K562 (cell line): ENCODE data around the gene NMT1. TPM values are rescaled to one million over a fixed set of nuclear protein-coding genes. Genes with fewer than 3 reads are reported as not detected.

Experiments
- CHD4 ChIP-seq: fragments of 200-600 bp; sonication (generic); IDR thresholded peaks from 3 replicates; pipeline ENCODE4 v1.6.1; 2012; ENCODE audit warnings: low read depth, mild to moderate bottlenecking, mixed read lengths, low read length, inconsistent platforms; ENCODE audit not compliant: insufficient read depth, insufficient replicate concordance, poor library complexity, severe bottlenecking
- CREB1 ChIP-seq, 2 experiments: sonication (generic) in 1 of 2; formaldehyde crosslinking in 1 of 2; IDR thresholded peaks; 2 replicates each; pipeline versions ENCODE4 v1.6.1 to v1.8.0; 2012 to 2022; ENCODE audit warnings: inconsistent platforms in 1 of 2, mild to moderate bottlenecking in 1 of 2, missing genetic modification reagents in 1 of 2, moderate library complexity in 1 of 2
- FIP1L1 ChIP-seq: fragments of 200-400 bp; formaldehyde crosslinking; IDR thresholded peaks from 2 replicates; pipeline ENCODE4 v1.6.1; 2018; ENCODE audit warnings: mild to moderate bottlenecking, low read depth, low read length; ENCODE audit not compliant: poor library complexity, severe bottlenecking
- GATAD2B ChIP-seq: fragments of 450-650 bp; IDR thresholded peaks from 2 replicates; pipeline ENCODE4 v1.6.1; 2017; ENCODE audit warnings: mild to moderate bottlenecking, borderline replicate concordance
- JUNB ChIP-seq: fragments of 450-650 bp; formaldehyde crosslinking; conservative IDR thresholded peaks from 2 replicates; pipeline ENCODE4 v1.4.0; 2020; ENCODE audit warnings: mild to moderate bottlenecking
- PCBP1 ChIP-seq: fragments of 200-400 bp; formaldehyde crosslinking; IDR thresholded peaks from 2 replicates; pipeline ENCODE4 v1.6.1; 2018; ENCODE audit warnings: mild to moderate bottlenecking, low read depth, low read length; ENCODE audit not compliant: poor library complexity, severe bottlenecking
- PHF8 ChIP-seq: fragments of 200-600 bp; sonication (generic); IDR thresholded peaks from 2 replicates; pipeline ENCODE4 v1.6.1; 2012; ENCODE audit warnings: mixed run types, mild to moderate bottlenecking, inconsistent platforms, low read length, moderate library complexity, borderline replicate concordance
- POLR2AphosphoS2 ChIP-seq: IDR thresholded peaks from 2 replicates; pipeline ENCODE4 v1.6.1; 2012; ENCODE audit warnings: low read length, improper control_type of control experiment
- PTTG1 ChIP-seq: fragments of 450-650 bp; IDR thresholded peaks from 2 replicates; pipeline ENCODE4 v1.6.1; 2016; ENCODE audit warnings: low read depth, mild to moderate bottlenecking, missing genetic modification characterization, missing compliant biosample characterization
- SOX6 ChIP-seq: fragments of 450-650 bp; IDR thresholded peaks from 2 replicates; pipeline ENCODE4 v1.6.1; 2014; ENCODE audit warnings: mild to moderate bottlenecking
- TARDBP ChIP-seq: fragments of 450-650 bp; IDR thresholded peaks from 2 replicates; pipeline ENCODE4 v1.6.1; 2016
- XRCC4 ChIP-seq: IDR thresholded peaks from one replicate; pipeline ENCODE4 v1.6.1; 2011; ENCODE audit not compliant: insufficient read depth, insufficient read length; ENCODE audit errors: extremely low read depth
- ZKSCAN8 ChIP-seq: fragments of 200-800 bp; sonication (Bioruptor generic); IDR thresholded peaks from 2 replicates; pipeline ENCODE4 v1.6.1; 2016; ENCODE audit warnings: missing genetic modification characterization, missing compliant biosample characterization
- ZNF263 ChIP-seq: sonication (generic); formaldehyde crosslinking; IDR thresholded peaks from 2 replicates; pipeline ENCODE4 v1.8.0; 2022; ENCODE audit warnings: mild to moderate bottlenecking, missing genetic modification reagents, borderline replicate concordance
- polyA plus RNA-seq, 8 experiments: library from polyadenylated mRNA; depleted of rRNA in 4 of 8; stranded (reverse) in 5 of 8; unstranded in 3 of 8; fragments of >200 nt; fragmentation: Nextera tagmentation in 2 of 8; fragmentation: Illumina TruSeq in 1 of 8; extraction: Ambion mirVana in 2 of 8; extraction: Trizol in 1 of 8; gene quantifications; 2 replicates each; pipeline versions ENCODE4 v1.2.1 to v1.2.3, GENCODE V29; 2011 to 2014; ENCODE audit warnings: inconsistent platforms in 1 of 8, missing spikeins in 1 of 8
- total RNA-seq, 7 experiments: library from RNA; depleted of rRNA in 6 of 7; stranded (reverse); fragments of >200 nt in 6 of 7; fragmentation: Illumina TruSeq in 2 of 7; extraction: Trizol in 2 of 7; gene quantifications; 2 replicates each; pipeline versions ENCODE4 v1.2.1 to v1.2.3, GENCODE V29; 2011 to 2021; ENCODE audit warnings: low replicate concordance in 1 of 7
- TF ChIP-seq, protein P1 (sequence below): sonication (generic); formaldehyde crosslinking; IDR thresholded peaks from 2 replicates; pipeline ENCODE4 v1.8.1; 2023; ENCODE audit warnings: mild to moderate bottlenecking, missing genetic modification reagents
- TF ChIP-seq, protein P2 (sequence below): fragments of 450-650 bp; formaldehyde crosslinking; IDR thresholded peaks from 2 replicates; pipeline ENCODE4 v1.4.0; 2022; ENCODE audit warnings: missing genetic modification characterization
- TF ChIP-seq, protein P3 (sequence below): fragments of 450-650 bp; IDR thresholded peaks from 2 replicates; pipeline ENCODE4 v1.6.1; 2016; ENCODE audit warnings: missing biosample characterization, missing genetic modification characterization
- TF ChIP-seq, protein P4 (sequence below): fragments of 250-450 bp; sonication (Bioruptor Pico); IDR thresholded peaks from 2 replicates; pipeline ENCODE4 v1.5.0; 2021
- TF ChIP-seq, protein P5 (sequence below): sonication (generic); formaldehyde crosslinking; IDR thresholded peaks from 2 replicates; pipeline ENCODE4 v1.8.1; 2023; ENCODE audit warnings: mild to moderate bottlenecking, missing genetic modification reagents

Gene NMT1
- total and polyA plus RNA-seq, 9 of the 15 experiments (the other 6 are each of a cell fraction or from before 2014, with no cell fraction given) = 86.7 to 569 (median 213) TPM

DNA sequence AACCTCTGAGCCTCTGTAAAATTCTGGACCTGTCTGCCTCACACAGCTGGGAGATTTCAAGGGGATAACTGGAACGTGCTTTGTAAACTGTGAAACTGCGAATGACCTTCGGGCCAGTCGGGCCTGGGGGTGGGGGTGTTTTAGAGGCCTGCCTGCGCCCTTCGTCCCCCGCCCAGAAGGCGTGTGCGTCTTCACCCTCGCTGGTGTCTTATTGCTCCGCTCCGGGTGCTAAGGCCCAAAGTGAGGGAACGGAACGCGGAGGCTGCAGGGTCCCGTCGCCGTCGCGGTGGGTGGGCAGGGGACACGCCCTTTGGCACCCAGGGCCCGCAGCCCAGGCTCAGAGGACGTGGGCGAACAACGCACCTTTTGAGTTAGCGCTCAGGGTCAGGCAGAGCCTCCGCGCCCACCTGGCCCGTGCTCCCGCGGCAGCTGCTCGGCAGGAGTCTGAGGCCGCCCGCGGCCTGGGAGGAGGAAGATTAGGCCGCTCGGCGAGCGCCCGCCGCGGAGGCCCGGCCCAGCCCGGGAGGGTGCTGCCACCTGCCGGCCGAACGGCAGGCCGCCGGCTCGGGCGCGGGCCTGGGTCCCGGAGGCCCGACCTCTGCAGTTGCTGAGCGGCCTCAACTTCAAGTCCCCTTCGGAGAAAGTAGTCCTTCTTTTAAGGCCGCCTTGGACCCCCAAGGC, 39.4 kb upstream of the NMT1 start (continued):
- TF ChIP-seq, protein P1, sequence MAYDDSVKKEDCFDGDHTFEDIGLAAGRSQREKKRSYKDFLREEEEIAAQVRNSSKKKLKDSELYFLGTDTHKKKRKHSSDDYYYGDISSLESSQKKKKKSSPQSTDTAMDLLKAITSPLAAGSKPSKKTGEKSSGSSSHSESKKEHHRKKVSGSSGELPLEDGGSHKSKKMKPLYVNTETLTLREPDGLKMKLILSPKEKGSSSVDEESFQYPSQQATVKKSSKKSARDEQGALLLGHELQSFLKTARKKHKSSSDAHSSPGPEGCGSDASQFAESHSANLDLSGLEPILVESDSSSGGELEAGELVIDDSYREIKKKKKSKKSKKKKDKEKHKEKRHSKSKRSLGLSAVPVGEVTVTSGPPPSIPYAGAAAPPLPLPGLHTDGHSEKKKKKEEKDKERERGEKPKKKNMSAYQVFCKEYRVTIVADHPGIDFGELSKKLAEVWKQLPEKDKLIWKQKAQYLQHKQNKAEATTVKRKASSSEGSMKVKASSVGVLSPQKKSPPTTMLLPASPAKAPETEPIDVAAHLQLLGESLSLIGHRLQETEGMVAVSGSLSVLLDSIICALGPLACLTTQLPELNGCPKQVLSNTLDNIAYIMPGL = peak; percentile 88
- TF ChIP-seq SOX6 (peak; percentile 42; the same call in 1 of the 2 replicates), FIP1L1 (peak; percentile 77), GATAD2B (peak; percentile 91), PHF8 (peak; percentile 47; the same call in 1 of the 2 replicates), JUNB (CRISPR knock-in tag) (no peak), PCBP1 (peak; percentile 76), ZNF263 (CRISPR knock-in tag) (peak; percentile 92), XRCC4 (no peak), TARDBP (no peak), CHD4 (no peak), CREB1 (IDR thresholded peaks at IDR 0.05) (peak; percentile 40; the same call in 1 of the 2 replicates), CREB1 (CRISPR knock-in tag; IDR thresholded peaks at IDR 0.05) (0 out of 2 replicates have a peak, but pooled peaks have one; percentile 13), POLR2AphosphoS2 (no peak), PTTG1 (tag) (no peak), ZKSCAN8 (CRISPR knock-in tag) (no peak)
- TF ChIP-seq, protein P2, sequence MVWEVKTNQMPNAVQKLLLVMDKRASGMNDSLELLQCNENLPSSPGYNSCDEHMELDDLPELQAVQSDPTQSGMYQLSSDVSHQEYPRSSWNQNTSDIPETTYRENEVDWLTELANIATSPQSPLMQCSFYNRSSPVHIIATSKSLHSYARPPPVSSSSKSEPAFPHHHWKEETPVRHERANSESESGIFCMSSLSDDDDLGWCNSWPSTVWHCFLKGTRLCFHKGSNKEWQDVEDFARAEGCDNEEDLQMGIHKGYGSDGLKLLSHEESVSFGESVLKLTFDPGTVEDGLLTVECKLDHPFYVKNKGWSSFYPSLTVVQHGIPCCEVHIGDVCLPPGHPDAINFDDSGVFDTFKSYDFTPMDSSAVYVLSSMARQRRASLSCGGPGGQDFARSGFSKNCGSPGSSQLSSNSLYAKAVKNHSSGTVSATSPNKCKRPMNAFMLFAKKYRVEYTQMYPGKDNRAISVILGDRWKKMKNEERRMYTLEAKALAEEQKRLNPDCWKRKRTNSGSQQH (CRISPR knock-in tag) = 0 out of 2 replicates have a peak, but pooled peaks have one; percentile 58
- TF ChIP-seq, protein P3, sequence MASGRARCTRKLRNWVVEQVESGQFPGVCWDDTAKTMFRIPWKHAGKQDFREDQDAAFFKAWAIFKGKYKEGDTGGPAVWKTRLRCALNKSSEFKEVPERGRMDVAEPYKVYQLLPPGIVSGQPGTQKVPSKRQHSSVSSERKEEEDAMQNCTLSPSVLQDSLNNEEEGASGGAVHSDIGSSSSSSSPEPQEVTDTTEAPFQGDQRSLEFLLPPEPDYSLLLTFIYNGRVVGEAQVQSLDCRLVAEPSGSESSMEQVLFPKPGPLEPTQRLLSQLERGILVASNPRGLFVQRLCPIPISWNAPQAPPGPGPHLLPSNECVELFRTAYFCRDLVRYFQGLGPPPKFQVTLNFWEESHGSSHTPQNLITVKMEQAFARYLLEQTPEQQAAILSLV (tag) = no peak
- TF ChIP-seq, protein P4, sequence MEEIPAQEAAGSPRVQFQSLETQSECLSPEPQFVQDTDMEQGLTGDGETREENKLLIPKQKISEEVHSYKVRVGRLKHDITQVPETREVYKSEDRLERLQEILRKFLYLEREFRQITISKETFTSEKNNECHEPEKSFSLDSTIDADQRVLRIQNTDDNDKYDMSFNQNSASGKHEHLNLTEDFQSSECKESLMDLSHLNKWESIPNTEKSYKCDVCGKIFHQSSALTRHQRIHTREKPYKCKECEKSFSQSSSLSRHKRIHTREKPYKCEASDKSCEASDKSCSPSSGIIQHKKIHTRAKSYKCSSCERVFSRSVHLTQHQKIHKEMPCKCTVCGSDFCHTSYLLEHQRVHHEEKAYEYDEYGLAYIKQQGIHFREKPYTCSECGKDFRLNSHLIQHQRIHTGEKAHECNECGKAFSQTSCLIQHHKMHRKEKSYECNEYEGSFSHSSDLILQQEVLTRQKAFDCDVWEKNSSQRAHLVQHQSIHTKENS (CRISPR knock-in tag) = no peak
- TF ChIP-seq, protein P5, sequence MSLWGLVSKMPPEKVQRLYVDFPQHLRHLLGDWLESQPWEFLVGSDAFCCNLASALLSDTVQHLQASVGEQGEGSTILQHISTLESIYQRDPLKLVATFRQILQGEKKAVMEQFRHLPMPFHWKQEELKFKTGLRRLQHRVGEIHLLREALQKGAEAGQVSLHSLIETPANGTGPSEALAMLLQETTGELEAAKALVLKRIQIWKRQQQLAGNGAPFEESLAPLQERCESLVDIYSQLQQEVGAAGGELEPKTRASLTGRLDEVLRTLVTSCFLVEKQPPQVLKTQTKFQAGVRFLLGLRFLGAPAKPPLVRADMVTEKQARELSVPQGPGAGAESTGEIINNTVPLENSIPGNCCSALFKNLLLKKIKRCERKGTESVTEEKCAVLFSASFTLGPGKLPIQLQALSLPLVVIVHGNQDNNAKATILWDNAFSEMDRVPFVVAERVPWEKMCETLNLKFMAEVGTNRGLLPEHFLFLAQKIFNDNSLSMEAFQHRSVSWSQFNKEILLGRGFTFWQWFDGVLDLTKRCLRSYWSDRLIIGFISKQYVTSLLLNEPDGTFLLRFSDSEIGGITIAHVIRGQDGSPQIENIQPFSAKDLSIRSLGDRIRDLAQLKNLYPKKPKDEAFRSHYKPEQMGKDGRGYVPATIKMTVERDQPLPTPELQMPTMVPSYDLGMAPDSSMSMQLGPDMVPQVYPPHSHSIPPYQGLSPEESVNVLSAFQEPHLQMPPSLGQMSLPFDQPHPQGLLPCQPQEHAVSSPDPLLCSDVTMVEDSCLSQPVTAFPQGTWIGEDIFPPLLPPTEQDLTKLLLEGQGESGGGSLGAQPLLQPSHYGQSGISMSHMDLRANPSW (CRISPR knock-in tag) = no peak
